DND-41 (cell line): ENCODE measurements around the gene BIN2.
A peak's percentile ranks its signal among the peaks of the same experiment; 100 is the strongest.
"Not testable (repeated sequence)": the region's sequence is repeated elsewhere in the genome, so short reads cannot be mapped to it uniquely, and the experiment has no call there.

Experiments used
- ATAC-seq: fragments of 200-7000 bp; cut with Tn5 transposase; 3 replicates; pipeline ENCODE4 v1.9.1; 2021; ENCODE audit warnings: low read depth; ENCODE audit not compliant: insufficient read depth
- DNase-seq: peaks from one replicate; pipeline ENCODE4 v3.0.0-alpha.2; 2020
- H2AFZ ChIP-seq: 2 replicates; pipeline ENCODE4 v1.6.0; 2012; ENCODE audit warnings: low read depth, low read length
- H3K27ac ChIP-seq: 2 replicates; pipeline ENCODE4 v1.5.1; 2012; ENCODE audit warnings: low read length, inconsistent platforms
- H3K27me3 ChIP-seq: fragments of 200-600 bp; sonication (generic); 2 replicates; pipeline ENCODE4 v1.6.0; 2012; ENCODE audit warnings: low read length, mild to moderate bottlenecking, inconsistent platforms; ENCODE audit not compliant: insufficient read depth, poor library complexity
- H3K36me3 ChIP-seq: 2 replicates; pipeline ENCODE4 v1.5.1; 2012; ENCODE audit warnings: low read length, inconsistent platforms; ENCODE audit not compliant: insufficient read depth
- H3K4me1 ChIP-seq: 2 replicates; pipeline ENCODE4 v1.5.1; 2012; ENCODE audit warnings: mild to moderate bottlenecking, low read length; ENCODE audit not compliant: insufficient read depth
- H3K4me2 ChIP-seq: 2 replicates; pipeline ENCODE4 v1.6.0; 2012; ENCODE audit warnings: mild to moderate bottlenecking, moderate library complexity, low read length, inconsistent platforms; ENCODE audit not compliant: insufficient read depth
- H3K4me3 ChIP-seq, 2 experiments: fragments of 200-600 bp in 1 of 2; shearing (Covaris generic) in 1 of 2; 2 replicates each; pipeline ENCODE4 v1.5.1; 2012 to 2016; ENCODE audit warnings: inconsistent platforms in 2 of 2, low read length in 2 of 2, mild to moderate bottlenecking in 2 of 2, low read depth in 1 of 2, moderate library complexity in 1 of 2
- H3K79me2 ChIP-seq: 2 replicates; pipeline ENCODE4 v1.6.0; 2012; ENCODE audit warnings: low read length, inconsistent platforms; ENCODE audit not compliant: insufficient read depth
- H3K9ac ChIP-seq: 2 replicates; pipeline ENCODE4 v1.6.0; 2012; ENCODE audit warnings: low read depth, mild to moderate bottlenecking, inconsistent platforms, low read length, moderate library complexity
- H3K9me3 ChIP-seq: 2 replicates; pipeline ENCODE4 v1.5.1; 2012; ENCODE audit warnings: low read length, moderate library complexity, mild to moderate bottlenecking, inconsistent platforms; ENCODE audit not compliant: insufficient read depth, severe bottlenecking
- H4K20me1 ChIP-seq: 2 replicates; pipeline ENCODE4 v1.6.0; 2012; ENCODE audit warnings: low read length; ENCODE audit not compliant: insufficient read depth
- CTCF ChIP-seq: IDR thresholded peaks from 2 replicates; pipeline ENCODE4 v1.5.1; 2012; ENCODE audit warnings: borderline replicate concordance, low read length, moderate library complexity, mild to moderate bottlenecking; ENCODE audit not compliant: poor library complexity, severe bottlenecking; ENCODE audit errors: extremely low read depth
- EZH2 ChIP-seq: IDR thresholded peaks from 3 replicates; pipeline ENCODE4 v1.6.1; 2012; ENCODE audit warnings: borderline replicate concordance, low read depth, mild to moderate bottlenecking, moderate library complexity, low read length, inconsistent platforms; ENCODE audit not compliant: severe bottlenecking

The BIN2 gene

GRCh38 chr12:51318846-51319599, 5.0 kb downstream of the BIN2 start:
- ATAC-seq (peak; percentile 76), DNase-seq (peak; percentile 60)
- no peaks in the 10 kb centered on the region for H3K27me3 ChIP-seq
- peaks cover 15% of the 10 kb centered on the region for H3K79me2 ChIP-seq
- H3K4me3 ChIP-seq: no peak overlapping the region
- TF ChIP-seq EZH2 (no peak), CTCF (no peak)
- peak overlapping the region; percentile 27; the same call in 1 of the 2 replicates for H3K9ac ChIP-seq
- H3K9me3 ChIP-seq: no peaks in the 10 kb centered on the region
- no peaks in the 10 kb centered on the region for H4K20me1 ChIP-seq
- H3K27ac ChIP-seq: peak overlapping the region; percentile 75
- no peaks in the 10 kb centered on the region for H3K36me3 ChIP-seq
- peaks cover 63% of the 10 kb centered on the region for H3K4me1 ChIP-seq
- H3K4me2 ChIP-seq: peak overlapping the region; percentile 51
- peak overlapping the region; percentile 49 for H2AFZ ChIP-seq

GRCh38 chr12:51318057-51318806, 5.7 kb downstream of the BIN2 start:
- peaks cover 55% of the 10 kb centered on the region for H3K4me1 ChIP-seq
- H3K27ac ChIP-seq: peak overlapping the region; percentile 75
- H3K79me2 ChIP-seq, H4K20me1 ChIP-seq, H3K9me3 ChIP-seq, H3K36me3 ChIP-seq, H3K9ac ChIP-seq, DNase-seq, H3K27me3 ChIP-seq, H3K4me3 ChIP-seq, ATAC-seq: not testable (repeated sequence)
- H3K4me2 ChIP-seq: peak overlapping the region; percentile 51
- peak overlapping the region; percentile 49; the same call in 1 of the 2 replicates for H2AFZ ChIP-seq

- Histone ChIP-seq H3K4me2 (no peak overlapping the region), H3K79me2 (no peaks in the 10 kb centered on the region), H4K20me1 (no peaks in the 10 kb centered on the region), H3K4me3 (no peak overlapping the region), H3K27me3 (no peaks in the 10 kb centered on the region), H3K36me3 (no peaks in the 10 kb centered on the region), H3K27ac (no peak overlapping the region), H3K9ac (no peak overlapping the region), H2AFZ (no peak overlapping the region), H3K4me1 (no peaks in the 10 kb centered on the region), H3K9me3 (no peaks in the 10 kb centered on the region)
- DNase-seq (no peak), ATAC-seq (no peak)
- TF ChIP-seq CTCF (no peak), EZH2 (no peak)
Observed at GRCh38 chr12:51311389-51311788, 12.6 kb downstream of the BIN2 start.
